Epithelial cell of esophagus (primary cell): ENCODE data around the gene ADM.

Experiments
- DNase-seq: peaks from one replicate; pipeline ENCODE4 v3.0.0; 2010; ENCODE audit warnings: low read depth
- H3K4me3 ChIP-seq: 2 replicates; pipeline ENCODE4 v1.5.1; 2011; ENCODE audit warnings: mild to moderate bottlenecking, low read length, control low read depth
- TF ChIP-seq, protein P1 (sequence below): IDR thresholded peaks from 2 replicates; pipeline ENCODE4 v1.5.1; 2011; ENCODE audit warnings: low read depth, mild to moderate bottlenecking, low read length, control low read depth, inconsistent platforms; ENCODE audit not compliant: insufficient read depth; ENCODE audit errors: missing control alignments

The ADM gene

DNA sequence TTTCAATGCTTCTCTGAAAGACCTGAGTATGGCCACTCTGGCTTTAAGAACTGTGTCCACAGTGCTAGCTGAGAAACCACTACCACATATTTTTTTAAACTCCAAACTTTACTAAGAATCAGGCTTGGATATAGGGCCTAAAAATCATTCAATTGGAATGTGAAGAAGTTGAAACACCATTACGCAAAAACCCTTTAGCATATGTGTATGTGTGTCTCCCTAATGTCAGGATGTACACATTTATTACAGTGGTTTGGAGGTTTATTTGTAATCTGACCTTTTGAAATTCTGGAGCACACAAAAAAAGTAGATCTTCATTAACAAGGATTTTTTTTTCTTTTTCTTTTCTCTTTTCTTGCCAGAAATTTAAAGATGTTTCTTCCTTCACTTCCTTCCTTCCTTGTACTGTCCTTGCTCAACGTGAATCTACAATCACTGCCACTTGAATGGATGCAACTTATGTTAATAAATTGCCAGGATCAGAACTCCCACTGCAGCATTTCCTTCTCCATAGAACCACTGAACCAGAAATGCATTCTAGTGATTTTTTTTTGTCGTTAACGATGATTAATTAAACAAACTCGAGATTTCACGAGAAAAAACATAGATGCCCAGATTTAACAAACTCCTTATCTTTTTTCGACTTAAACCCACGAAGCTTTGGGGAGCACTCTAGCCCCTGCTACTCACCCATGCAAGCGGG, 3.1 kb upstream of the ADM start:
- DNase-seq = peak; percentile 69
- TF ChIP-seq, protein P1, sequence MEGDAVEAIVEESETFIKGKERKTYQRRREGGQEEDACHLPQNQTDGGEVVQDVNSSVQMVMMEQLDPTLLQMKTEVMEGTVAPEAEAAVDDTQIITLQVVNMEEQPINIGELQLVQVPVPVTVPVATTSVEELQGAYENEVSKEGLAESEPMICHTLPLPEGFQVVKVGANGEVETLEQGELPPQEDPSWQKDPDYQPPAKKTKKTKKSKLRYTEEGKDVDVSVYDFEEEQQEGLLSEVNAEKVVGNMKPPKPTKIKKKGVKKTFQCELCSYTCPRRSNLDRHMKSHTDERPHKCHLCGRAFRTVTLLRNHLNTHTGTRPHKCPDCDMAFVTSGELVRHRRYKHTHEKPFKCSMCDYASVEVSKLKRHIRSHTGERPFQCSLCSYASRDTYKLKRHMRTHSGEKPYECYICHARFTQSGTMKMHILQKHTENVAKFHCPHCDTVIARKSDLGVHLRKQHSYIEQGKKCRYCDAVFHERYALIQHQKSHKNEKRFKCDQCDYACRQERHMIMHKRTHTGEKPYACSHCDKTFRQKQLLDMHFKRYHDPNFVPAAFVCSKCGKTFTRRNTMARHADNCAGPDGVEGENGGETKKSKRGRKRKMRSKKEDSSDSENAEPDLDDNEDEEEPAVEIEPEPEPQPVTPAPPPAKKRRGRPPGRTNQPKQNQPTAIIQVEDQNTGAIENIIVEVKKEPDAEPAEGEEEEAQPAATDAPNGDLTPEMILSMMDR = no peak
- peak overlapping the region; percentile 90 for H3K4me3 ChIP-seq

DNA sequence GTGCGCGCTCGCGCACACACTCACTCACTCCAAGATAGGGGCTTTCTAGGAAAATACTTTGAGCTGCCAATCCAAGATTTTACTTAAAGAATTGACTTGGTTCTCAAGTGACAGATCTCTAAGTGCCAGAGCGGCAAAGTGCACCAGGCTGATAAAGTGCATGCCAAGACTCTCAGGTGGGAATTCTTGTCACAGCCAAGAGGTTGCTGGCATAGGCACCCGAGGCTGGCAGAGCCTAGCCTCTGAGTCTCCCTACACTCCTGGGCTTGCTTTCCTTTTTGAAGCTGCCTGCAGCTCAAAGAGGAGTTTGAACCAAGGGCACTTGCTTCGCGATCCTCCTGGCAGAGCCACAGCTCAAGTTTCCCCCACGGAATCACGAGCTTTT, 2.5 kb upstream of the ADM start:
- H3K4me3 ChIP-seq = peak overlapping the region; percentile 90
- peak; percentile 34 for DNase-seq
- TF ChIP-seq, protein P1 = no peak

DNA sequence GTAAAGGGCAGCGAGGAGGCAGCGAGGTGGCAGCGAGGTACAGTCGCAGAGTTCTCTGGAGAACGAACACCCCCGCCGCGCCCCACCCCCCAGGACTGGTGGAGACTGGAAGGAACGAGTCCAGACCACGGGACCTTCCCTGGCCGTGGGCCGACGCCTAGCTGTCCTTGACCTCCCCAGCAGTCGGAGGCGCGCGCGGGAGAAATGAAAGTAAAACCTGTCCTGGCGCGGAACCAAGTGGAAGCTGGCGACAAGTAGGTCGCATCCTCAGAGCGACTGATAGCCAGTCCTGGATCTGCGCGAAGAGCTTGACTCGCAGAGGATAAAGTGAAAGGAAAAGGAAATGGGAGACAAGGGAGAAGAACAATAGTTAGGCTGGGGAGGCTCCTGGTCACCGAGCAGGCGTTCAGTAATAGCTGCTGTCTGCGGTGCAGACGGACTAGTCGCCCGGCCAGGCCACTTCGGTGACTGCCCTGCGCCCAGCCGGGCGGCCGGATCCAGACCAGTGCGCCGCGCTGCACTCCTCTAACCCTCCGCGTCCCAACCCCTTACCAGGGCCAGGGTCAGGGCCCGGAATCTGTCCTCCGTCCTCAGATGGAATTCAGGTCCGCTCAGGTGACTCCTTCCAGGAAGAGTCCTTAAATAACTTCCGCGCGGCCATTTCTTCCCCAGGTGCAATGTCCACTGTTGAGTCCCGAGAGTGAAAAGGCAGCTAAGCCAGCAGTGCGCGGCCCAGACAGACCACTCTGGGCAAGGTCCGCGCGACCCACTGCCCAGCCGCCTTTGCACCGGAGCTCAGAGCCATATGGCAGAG, 1.9 kb upstream of the ADM start:
- DNase-seq = peak; percentile 47
- TF ChIP-seq, protein P1 = no peak

DNA sequence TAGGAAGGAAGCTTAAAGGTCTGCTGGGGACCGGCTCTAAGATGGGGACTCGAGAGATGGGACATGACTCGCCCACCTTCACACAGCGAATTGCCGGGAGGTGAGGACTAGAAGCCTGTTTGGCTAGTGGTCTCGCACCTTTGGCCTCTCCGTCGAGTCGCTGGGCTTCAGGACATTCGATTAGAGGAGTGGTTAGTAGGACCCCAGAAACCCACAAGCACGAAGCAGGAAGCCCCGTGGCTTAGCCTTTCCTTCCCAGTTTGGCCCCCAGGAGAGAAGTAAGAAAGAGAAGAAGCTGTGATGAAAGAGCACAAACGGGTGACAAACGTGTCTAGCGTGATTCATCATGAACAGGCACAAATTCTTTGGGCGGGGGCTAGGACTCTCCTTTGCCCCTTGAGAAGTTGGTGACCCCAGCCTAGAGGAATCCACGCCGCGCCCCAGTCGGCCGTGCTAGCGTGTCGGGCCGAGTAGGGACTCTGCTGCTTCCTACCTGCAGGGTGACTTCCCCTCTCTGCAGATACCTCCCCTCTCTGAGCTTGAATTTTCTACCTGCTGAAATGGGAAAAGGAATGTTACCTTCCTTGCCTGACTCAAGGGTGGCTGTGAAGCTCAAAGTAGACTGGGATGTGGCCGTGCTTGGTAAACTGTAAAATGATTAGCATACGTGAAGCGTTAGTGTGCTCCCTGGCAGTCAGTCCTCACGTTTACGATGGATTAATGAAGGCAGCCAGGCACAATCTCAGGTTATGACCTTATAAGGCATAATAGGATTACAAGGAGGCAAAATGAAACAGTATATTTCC, 1.1 kb upstream of the ADM start:
- DNase-seq = peak; percentile 90
- H3K4me3 ChIP-seq = peak overlapping the region; percentile 90
- TF ChIP-seq, protein P1 = peak; percentile 7

More for the DNA sequence above, 1.9 kb upstream of the ADM start:
- peak overlapping the region; percentile 90 for H3K4me3 ChIP-seq

DNA sequence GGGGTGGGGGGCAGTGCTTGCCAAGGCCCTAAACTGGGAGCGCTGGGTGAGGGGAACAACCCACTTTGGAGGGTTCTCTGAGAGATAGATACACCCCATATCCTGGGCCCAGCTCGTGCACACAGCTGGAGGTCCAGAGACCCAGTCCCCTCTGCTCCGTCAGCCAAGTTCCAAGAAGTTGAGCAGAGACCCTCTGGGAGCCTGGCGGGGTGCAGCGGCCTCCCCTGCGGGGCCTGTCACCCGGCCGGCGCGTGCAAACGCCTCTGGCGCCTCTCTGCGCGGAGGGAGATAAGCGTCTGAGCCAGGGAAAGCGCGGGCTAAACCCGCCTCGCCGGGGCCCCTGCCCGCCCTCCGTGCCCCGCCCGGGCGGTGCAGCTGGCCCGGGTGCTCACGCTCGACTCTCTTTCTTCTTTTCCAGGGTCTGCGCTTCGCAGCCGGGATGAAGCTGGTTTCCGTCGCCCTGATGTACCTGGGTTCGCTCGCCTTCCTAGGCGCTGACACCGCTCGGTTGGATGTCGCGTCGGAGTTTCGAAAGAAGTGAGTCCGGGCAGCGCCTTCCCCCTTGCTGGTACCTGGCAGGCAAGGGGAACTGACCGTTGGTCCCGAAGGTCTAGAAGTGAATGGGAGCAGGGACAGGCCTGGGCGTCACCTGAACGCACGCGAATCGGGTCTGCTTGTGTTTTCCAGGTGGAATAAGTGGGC, 540 bp downstream of the ADM start:
- DNase-seq = peak; percentile 25
- TF ChIP-seq, protein P1 = no peak
- H3K4me3 ChIP-seq = peak overlapping the region; percentile 90

DNA sequence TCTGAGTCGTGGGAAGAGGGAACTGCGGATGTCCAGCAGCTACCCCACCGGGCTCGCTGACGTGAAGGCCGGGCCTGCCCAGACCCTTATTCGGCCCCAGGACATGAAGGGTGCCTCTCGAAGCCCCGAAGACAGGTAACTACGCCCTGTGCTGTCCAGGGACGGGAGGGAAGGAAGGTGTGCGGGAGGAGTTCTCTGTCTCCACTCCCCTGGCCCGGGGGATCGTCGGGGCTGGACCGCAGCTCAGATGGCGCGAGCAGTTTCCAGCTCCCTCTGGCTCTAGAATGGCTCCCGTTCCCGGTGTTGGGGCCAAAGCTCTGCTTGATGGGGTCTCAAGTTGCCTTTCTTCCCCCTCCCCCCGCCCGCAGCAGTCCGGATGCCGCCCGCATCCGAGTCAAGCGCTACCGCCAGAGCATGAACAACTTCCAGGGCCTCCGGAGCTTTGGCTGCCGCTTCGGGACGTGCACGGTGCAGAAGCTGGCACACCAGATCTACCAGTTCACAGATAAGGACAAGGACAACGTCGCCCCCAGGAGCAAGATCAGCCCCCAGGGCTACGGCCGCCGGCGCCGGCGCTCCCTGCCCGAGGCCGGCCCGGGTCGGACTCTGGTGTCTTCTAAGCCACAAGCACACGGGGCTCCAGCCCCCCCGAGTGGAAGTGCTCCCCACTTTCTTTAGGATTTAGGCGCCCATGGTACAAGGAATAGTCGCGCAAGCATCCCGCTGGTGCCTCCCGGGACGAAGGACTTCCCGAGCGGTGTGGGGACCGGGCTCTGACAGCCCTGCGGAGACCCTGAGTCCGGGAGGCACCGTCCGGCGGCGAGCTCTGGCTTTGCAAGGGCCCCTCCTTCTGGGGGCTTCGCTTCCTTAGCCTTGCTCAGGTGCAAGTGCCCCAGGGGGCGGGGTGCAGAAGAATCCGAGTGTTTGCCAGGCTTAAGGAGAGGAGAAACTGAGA, 1.4 kb downstream of the ADM start:
- peak; percentile 26 for DNase-seq
- H3K4me3 ChIP-seq = peak overlapping the region; percentile 90
- TF ChIP-seq, protein P1 = no peak
